H1 (cell line): ENCODE measurements around the gene SEMA4D.

Experiments
- CHD2 ChIP-seq: IDR thresholded peaks from 2 replicates; pipeline ENCODE4 v1.6.1; 2012; ENCODE audit warnings: low read length, improper control_type of control experiment
- GTF2F1 ChIP-seq: IDR thresholded peaks from 2 replicates; pipeline ENCODE4 v1.6.1; 2012; ENCODE audit warnings: low read depth, low read length, improper control_type of control experiment, borderline replicate concordance
- JUND ChIP-seq: IDR thresholded peaks from 2 replicates; pipeline ENCODE4 v1.6.1; 2011; ENCODE audit warnings: mild to moderate bottlenecking, improper control_type of control experiment, low read length
- POLR2A ChIP-seq, 2 experiments: IDR thresholded peaks; 1 replicate in 1 of 2; 2 replicates in 1 of 2; pipeline ENCODE4 v1.6.1; 2011; ENCODE audit warnings: low read depth in 2 of 2, low read length in 2 of 2, mild to moderate bottlenecking in 2 of 2; ENCODE audit errors: control extremely low read depth in 1 of 2
- POU5F1 ChIP-seq: IDR thresholded peaks from 2 replicates; pipeline ENCODE4 v1.6.1; 2011; ENCODE audit warnings: low read depth, mild to moderate bottlenecking, low read length, moderate library complexity
- RAD21 ChIP-seq, 2 experiments: IDR thresholded peaks in 1 of 2; conservative IDR thresholded peaks in 1 of 2; 2 replicates each; pipeline ENCODE4 v1.6.1; 2011; ENCODE audit warnings: low read depth in 2 of 2, low read length in 2 of 2, improper control_type of control experiment in 1 of 2, inconsistent platforms in 1 of 2, mild to moderate bottlenecking in 1 of 2, moderate library complexity in 1 of 2
- RFX5 ChIP-seq: IDR thresholded peaks from 2 replicates; pipeline ENCODE4 v1.6.1; 2011; ENCODE audit warnings: low read depth, low read length, improper control_type of control experiment, borderline replicate concordance
- SRF ChIP-seq: IDR thresholded peaks from 2 replicates; pipeline ENCODE4 v1.6.1; 2011; ENCODE audit warnings: mild to moderate bottlenecking, low read depth, low read length, moderate library complexity
- YY1 ChIP-seq: IDR thresholded peaks from 2 replicates; pipeline ENCODE4 v1.6.1; 2011; ENCODE audit warnings: low read depth, mild to moderate bottlenecking, low read length
- TF ChIP-seq, protein P1 (sequence below): IDR thresholded peaks from 2 replicates; pipeline ENCODE4 v1.6.1; 2012; ENCODE audit warnings: inconsistent platforms
- TF ChIP-seq, protein P2 (sequence below), 3 experiments: IDR thresholded peaks; 1 replicate in 2 of 3; 2 replicates in 1 of 3; pipeline versions ENCODE4 v1.5.1 to v1.6.1; 2011; ENCODE audit warnings: low read length in 3 of 3, mild to moderate bottlenecking in 3 of 3, inconsistent platforms in 2 of 3, low read depth in 1 of 3, moderate library complexity in 1 of 3; ENCODE audit not compliant: insufficient read depth in 1 of 3; ENCODE audit errors: control extremely low read depth in 1 of 3
- TF ChIP-seq, protein P3 (sequence below): IDR thresholded peaks from 2 replicates; pipeline ENCODE4 v1.6.1; 2012; ENCODE audit warnings: inconsistent platforms

DNA sequence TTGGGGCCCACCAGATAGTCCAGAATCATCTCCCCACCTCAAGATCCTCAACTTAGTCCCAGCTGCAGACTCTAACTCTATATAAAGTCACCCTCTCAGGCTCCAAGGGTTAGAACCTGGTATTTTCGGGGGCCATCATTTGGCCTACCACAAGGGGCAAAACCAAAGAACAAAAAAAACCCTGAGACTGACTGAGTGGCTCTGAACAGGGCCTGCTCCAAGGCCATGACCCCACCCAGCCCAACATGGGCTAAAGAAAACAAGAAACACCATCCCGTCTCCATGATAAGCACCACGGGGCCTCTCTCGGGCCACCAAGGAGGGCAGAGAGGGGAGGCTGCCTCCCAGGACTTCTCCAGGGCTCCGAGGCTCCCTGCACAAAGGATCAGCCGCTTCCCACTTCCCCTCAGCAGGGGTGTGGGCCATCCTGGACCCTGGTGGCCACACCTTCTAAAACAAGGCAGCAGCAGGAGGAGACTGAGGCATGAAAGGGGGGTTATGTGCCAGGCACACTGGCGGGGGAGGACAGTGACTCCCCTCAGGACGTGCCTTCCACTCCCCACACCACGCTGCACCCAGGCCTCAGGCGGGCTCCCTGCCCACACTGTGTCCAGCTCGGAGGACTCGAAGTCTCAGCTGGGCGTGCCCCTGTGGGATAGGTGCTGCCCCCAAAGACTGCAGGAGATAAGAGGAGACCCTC, 51.5 kb downstream of the SEMA4D start:
- TF ChIP-seq YY1 (no peak), JUND (no peak), POLR2A (IDR thresholded peaks at IDR 0.05; ENCODE audit: control extremely low read depth in 1 of 2, low read depth in 2 of 2, low read length in 2 of 2) (no peak), RFX5 (no peak), CHD2 (no peak), SRF (no peak), GTF2F1 (no peak), RAD21 (IDR thresholded peaks at IDR 0.05 in 1 of 2, conservative IDR thresholded peaks at IDR 0.05 in 1 of 2; ENCODE audit: low read depth in 2 of 2, low read length in 2 of 2) (no peak), POU5F1 (no peak)
- TF ChIP-seq, protein P1, sequence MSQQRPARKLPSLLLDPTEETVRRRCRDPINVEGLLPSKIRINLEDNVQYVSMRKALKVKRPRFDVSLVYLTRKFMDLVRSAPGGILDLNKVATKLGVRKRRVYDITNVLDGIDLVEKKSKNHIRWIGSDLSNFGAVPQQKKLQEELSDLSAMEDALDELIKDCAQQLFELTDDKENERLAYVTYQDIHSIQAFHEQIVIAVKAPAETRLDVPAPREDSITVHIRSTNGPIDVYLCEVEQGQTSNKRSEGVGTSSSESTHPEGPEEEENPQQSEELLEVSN: no peak
- TF ChIP-seq, protein P2, sequence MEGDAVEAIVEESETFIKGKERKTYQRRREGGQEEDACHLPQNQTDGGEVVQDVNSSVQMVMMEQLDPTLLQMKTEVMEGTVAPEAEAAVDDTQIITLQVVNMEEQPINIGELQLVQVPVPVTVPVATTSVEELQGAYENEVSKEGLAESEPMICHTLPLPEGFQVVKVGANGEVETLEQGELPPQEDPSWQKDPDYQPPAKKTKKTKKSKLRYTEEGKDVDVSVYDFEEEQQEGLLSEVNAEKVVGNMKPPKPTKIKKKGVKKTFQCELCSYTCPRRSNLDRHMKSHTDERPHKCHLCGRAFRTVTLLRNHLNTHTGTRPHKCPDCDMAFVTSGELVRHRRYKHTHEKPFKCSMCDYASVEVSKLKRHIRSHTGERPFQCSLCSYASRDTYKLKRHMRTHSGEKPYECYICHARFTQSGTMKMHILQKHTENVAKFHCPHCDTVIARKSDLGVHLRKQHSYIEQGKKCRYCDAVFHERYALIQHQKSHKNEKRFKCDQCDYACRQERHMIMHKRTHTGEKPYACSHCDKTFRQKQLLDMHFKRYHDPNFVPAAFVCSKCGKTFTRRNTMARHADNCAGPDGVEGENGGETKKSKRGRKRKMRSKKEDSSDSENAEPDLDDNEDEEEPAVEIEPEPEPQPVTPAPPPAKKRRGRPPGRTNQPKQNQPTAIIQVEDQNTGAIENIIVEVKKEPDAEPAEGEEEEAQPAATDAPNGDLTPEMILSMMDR (IDR thresholded peaks at IDR 0.05; ENCODE audit: control extremely low read depth in 1 of 3, insufficient read depth in 1 of 3, low read depth in 1 of 3, low read length in 3 of 3): no peak
- TF ChIP-seq, protein P3, sequence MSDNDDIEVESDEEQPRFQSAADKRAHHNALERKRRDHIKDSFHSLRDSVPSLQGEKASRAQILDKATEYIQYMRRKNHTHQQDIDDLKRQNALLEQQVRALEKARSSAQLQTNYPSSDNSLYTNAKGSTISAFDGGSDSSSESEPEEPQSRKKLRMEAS: no peak
